Measurements from ENCODE around the gene ARMH1. TPM values are rescaled to one million over a fixed set of nuclear protein-coding genes. Genes with fewer than 3 reads are reported as not detected.

ARMH1 gene
- 0.60 and 3.5 TPM in 2 replicates for total RNA-seq (ENCODE audit: low replicate concordance)

DNA sequence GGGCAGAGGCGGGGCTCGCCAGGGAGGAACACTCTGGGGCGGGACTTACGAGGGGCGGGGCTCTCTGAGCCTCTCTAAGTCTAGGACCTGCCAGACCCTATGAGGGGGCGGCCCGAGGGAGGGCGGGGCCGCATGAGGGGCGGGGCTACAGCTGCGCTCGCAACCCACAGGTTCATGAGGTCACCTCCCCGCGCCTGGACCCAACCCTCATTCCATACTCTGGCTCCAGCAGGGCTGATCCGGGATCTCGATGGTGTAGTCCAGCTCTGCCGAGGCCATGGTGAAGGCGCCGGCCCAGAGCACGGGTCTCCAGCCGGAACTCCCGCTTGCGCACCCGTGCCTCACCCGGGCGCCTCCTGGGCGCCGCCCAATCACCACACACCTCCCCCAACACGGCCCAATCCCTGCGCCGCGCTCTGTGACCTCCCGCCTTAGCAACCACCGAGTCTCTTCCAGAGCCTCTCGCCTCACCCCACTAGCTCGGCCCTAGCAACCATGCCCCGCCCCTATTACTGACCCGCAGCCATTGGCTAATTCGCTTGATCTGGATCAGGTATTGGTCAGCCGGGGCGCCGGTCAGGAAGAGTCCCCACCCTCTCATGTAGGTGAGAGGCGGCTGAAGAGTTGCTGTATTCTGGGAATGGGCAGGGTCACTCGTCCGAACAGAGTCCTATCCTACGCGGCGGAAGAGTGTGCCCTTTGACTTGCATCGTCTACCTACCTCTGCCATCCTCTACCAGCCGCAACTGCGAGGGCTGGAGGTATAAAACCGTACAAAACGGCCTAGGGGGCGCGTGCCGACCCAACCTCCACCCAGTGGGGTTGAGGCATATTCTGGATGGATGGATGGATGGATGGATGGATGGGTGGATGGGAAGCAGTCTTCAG lies at the start of gene ARMH1, which contains the start of gene TMEM53:
Gene ARMH1, plus strand, starts transcription at position 602 of the 888 bp plus-strand sequence. CDS start 14,984 bp downstream, outside the sequence.
Gene TMEM53, minus strand, starts transcription at position 369 of the 888 bp plus-strand sequence. Its CDS starts 90 bp downstream, at position 279.

DNA sequence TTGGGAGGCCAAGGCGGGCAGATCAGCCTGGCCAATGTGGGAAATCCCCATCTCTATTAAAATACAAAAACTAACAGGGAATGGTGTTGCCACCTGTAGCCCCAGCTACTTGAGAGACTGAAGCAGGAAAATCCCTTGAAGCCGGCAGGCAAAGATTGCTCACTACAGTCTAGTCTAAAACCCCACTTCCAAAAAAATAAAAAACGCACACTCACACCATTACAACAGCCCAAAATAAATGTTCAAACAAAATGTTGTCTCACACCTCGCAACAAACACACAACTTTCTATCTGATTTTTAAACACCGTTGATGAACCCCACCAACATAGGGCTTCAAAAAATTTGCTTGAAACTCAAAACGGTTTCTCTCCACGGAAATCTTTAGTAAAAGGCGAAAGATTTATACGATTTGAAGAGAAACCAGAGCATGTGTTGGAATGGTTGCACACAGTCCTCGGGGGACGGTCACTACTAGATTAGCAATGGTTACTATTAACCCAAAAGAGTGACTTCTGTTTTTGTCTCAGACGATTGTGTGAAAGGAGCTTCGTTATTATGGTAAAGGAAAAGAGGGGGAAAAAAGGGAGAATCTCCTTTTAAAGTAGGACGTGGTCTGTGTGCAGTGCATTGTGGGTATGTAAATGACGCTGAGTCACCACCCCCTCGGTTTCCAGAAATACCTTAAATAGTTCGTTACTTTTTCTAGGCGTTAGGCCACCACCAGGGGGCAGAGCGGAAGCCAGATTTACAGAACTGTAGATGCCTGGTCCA lies 56.4 kb downstream of the ARMH1 start, which contains the start of gene RNU5D-1:
Gene RNU5D-1, minus strand, starts transcription at position 430 of the 772 bp plus-strand sequence.

GRCh38 chr1:44739307-44740178 lies 65.0 kb downstream of the ARMH1 start, which contains the start of gene KIF2C:
TSS of gene KIF2C (plus strand) at chr1:44739837. CDS start at chr1:44739933, 96 bp downstream.

Other genes starting within 250 kb of the ARMH1 start
- gene TMEM53, start 233 bp upstream of the ARMH1 start, total RNA-seq (ENCODE audit: low replicate concordance) = 3.4 and 5.0 TPM in 2 replicates
- not detected in 2 replicates for gene RNU5D-1, start 56.5 kb downstream of the ARMH1 start, total RNA-seq (ENCODE audit: low replicate concordance)
- 1.8 and 10.5 TPM in 2 replicates for gene KIF2C, start 65.1 kb downstream of the ARMH1 start, total RNA-seq (ENCODE audit: low replicate concordance)
- 1,788 and 2,125 TPM in 2 replicates for gene RPS8, start 100.8 kb downstream of the ARMH1 start, total RNA-seq (ENCODE audit: low replicate concordance)
- gene BEST4, start 113.5 kb downstream of the ARMH1 start, total RNA-seq (ENCODE audit: low replicate concordance) = 0.08 TPM in 1 of 2 replicates, not detected in the other
- 14.0 and 43.7 TPM in 2 replicates for gene PLK3, start 125.7 kb downstream of the ARMH1 start, total RNA-seq (ENCODE audit: low replicate concordance)
- gene DYNLT4, start 132.6 kb downstream of the ARMH1 start, total RNA-seq (ENCODE audit: low replicate concordance) = 0.45 TPM in 1 of 2 replicates, not detected in the other
- 4.7 and 7.5 TPM in 2 replicates for gene BTBD19, start 133.8 kb downstream of the ARMH1 start, total RNA-seq (ENCODE audit: low replicate concordance)
- 0.38 TPM in 1 of 2 replicates, not detected in the other for gene PTCH2, start 168.5 kb downstream of the ARMH1 start, total RNA-seq (ENCODE audit: low replicate concordance)